SK-N-MC (cell line): ENCODE measurements around the gene ZFR.
A peak's percentile ranks its signal among the peaks of the same experiment; 100 is the strongest.
"Not testable (repeated sequence)": the region's sequence is repeated elsewhere in the genome, so short reads cannot be mapped to it uniquely, and the experiment has no call there.

Experiments
- DNase-seq: peaks from one replicate; pipeline ENCODE4 v3.0.0-alpha.2; 2011; ENCODE audit warnings: low read depth, low spot score
- H3K27ac ChIP-seq: fragments of 200-600 bp; sonication (generic); 2 replicates; pipeline ENCODE4 v1.5.1; 2016; ENCODE audit warnings: mixed run types
- H3K36me3 ChIP-seq: fragments of 200-600 bp; sonication (generic); 2 replicates; pipeline ENCODE4 v1.6.1; 2017; ENCODE audit warnings: antibody characterized with exemption, low read length, mixed read lengths; ENCODE audit not compliant: insufficient read depth
- H3K4me3 ChIP-seq: fragments of 200-600 bp; sonication (generic); 2 replicates; pipeline ENCODE4 v1.5.1; 2016
- H3K9ac ChIP-seq: fragments of 200-600 bp; sonication (generic); 2 replicates; pipeline ENCODE4 v1.8.0; 2017; ENCODE audit warnings: mixed run types, mixed read lengths; ENCODE audit not compliant: insufficient read length
- H3K9me3 ChIP-seq: fragments of 200-600 bp; sonication (generic); 2 replicates; pipeline ENCODE4 v1.6.1; 2017; ENCODE audit warnings: low read depth, mild to moderate bottlenecking, antibody characterized with exemption, low read length, moderate library complexity, mixed read lengths
- EZH2 ChIP-seq: fragments of 200-600 bp; sonication (generic); IDR thresholded peaks from one replicate; pipeline ENCODE4 v1.6.1; 2017; ENCODE audit warnings: antibody characterized with exemption
- FOXP2 ChIP-seq: optimal IDR thresholded peaks from 2 replicates; pipeline ENCODE3; 2011; ENCODE audit warnings: mild to moderate bottlenecking, moderate library complexity; ENCODE audit not compliant: insufficient read depth; ENCODE audit errors: extremely low read length, control extremely low read depth
- POLR2AphosphoS5 ChIP-seq: IDR thresholded peaks from 2 replicates; pipeline ENCODE4 v1.6.1; 2012; ENCODE audit warnings: mild to moderate bottlenecking, low read depth, low read length, borderline replicate concordance

ZFR gene

GRCh38 chr5:32445287-32445758 lies 783 bp upstream of the ZFR start:
- H3K4me3 ChIP-seq, result peak overlapping the region; percentile 93
- no peaks in the 10 kb centered on the region for H3K9me3 ChIP-seq
- DNase-seq, result no peak
- no peak for TF ChIP-seq EZH2
- no peak for TF ChIP-seq FOXP2
- no peak for TF ChIP-seq POLR2AphosphoS5
- peak overlapping the region; percentile 83 for H3K9ac ChIP-seq
- no peak overlapping the region for H3K27ac ChIP-seq
- peaks cover 30% of the 10 kb centered on the region for H3K36me3 ChIP-seq

- TF ChIP-seq EZH2 (no peak), FOXP2 (no peak)
- Histone ChIP-seq H3K9me3 (peaks cover 3% of the 10 kb centered on the region; the same call in 1 of the 2 replicates), H3K36me3 (peaks cover 46% of the 10 kb centered on the region), H3K27ac (peak overlapping the region; percentile 67; the same call in 1 of the 2 replicates), H3K9ac (peak overlapping the region; percentile 83), H3K4me3 (peak overlapping the region; percentile 93)
- no peak for DNase-seq
Observed at GRCh38 chr5:32443541-32444430, 754 bp downstream of the ZFR start.

GRCh38 chr5:32443145-32443540 lies 1.4 kb downstream of the ZFR start:
- H3K9me3 ChIP-seq, result peaks cover 5% of the 10 kb centered on the region; the same call in 1 of the 2 replicates
- no peak for DNase-seq
- peaks cover 51% of the 10 kb centered on the region for H3K36me3 ChIP-seq
- peak overlapping the region; percentile 93 for H3K4me3 ChIP-seq
- peak overlapping the region; percentile 58; the same call in 1 of the 2 replicates for H3K27ac ChIP-seq
- peak overlapping the region; percentile 83 for H3K9ac ChIP-seq
- no peak for TF ChIP-seq POLR2AphosphoS5

- H3K9me3 ChIP-seq, result peaks cover 5% of the 10 kb centered on the region; the same call in 1 of the 2 replicates
- no peak for DNase-seq
- TF ChIP-seq EZH2 (no peak), FOXP2 (no peak), POLR2AphosphoS5 (no peak)
- H3K9ac ChIP-seq, result no peak overlapping the region
- no peak overlapping the region for H3K4me3 ChIP-seq
- peaks cover 82% of the 10 kb centered on the region for H3K36me3 ChIP-seq
- no peak overlapping the region for H3K27ac ChIP-seq
Observed at GRCh38 chr5:32439086-32439642, 5.4 kb downstream of the ZFR start.

GRCh38 chr5:32436553-32437242 lies 7.8 kb downstream of the ZFR start:
- TF ChIP-seq FOXP2 (no peak), POLR2AphosphoS5 (no peak), EZH2 (no peak)
- no peak for DNase-seq
- Histone ChIP-seq H3K36me3 (peaks cover 84% of the 10 kb centered on the region), H3K9me3 (peaks cover 5% of the 10 kb centered on the region; the same call in 1 of the 2 replicates), H3K4me3 (no peak overlapping the region), H3K9ac (no peak overlapping the region), H3K27ac (no peak overlapping the region)

- peaks cover 5% of the 10 kb centered on the region; the same call in 1 of the 2 replicates for H3K9me3 ChIP-seq
- 0 out of 2 replicates have a peak overlapping the region, but pooled peaks have one; percentile 7 for H3K27ac ChIP-seq
Observed at GRCh38 chr5:32435383-32435782, 9.2 kb downstream of the ZFR start.

GRCh38 chr5:32434221-32434620 lies 10.3 kb downstream of the ZFR start:
- Histone ChIP-seq H3K9ac (no peak overlapping the region), H3K9me3 (peaks cover 5% of the 10 kb centered on the region), H3K4me3 (no peak overlapping the region), H3K27ac (no peak overlapping the region), H3K36me3 (peaks cover 70% of the 10 kb centered on the region)
- no peak for DNase-seq
- TF ChIP-seq POLR2AphosphoS5 (no peak), EZH2 (no peak), FOXP2 (no peak)

More at GRCh38 chr5:32435383-32435782, 9.2 kb downstream of the ZFR start:
- TF ChIP-seq POLR2AphosphoS5 (no peak), FOXP2 (no peak), EZH2 (no peak)
- H3K4me3 ChIP-seq, result no peak overlapping the region
- no peak overlapping the region for H3K9ac ChIP-seq
- peaks cover 75% of the 10 kb centered on the region for H3K36me3 ChIP-seq
- DNase-seq, result no peak

GRCh38 chr5:32432633-32433032 lies 11.9 kb downstream of the ZFR start:
- no peaks in the 10 kb centered on the region; the same call in 1 of the 2 replicates for H3K9me3 ChIP-seq
- H3K27ac ChIP-seq, result no peak overlapping the region
- no peak overlapping the region for H3K4me3 ChIP-seq
- DNase-seq, result no peak
- H3K9ac ChIP-seq, result no peak overlapping the region
- no peak for TF ChIP-seq EZH2
- no peak for TF ChIP-seq POLR2AphosphoS5
- TF ChIP-seq FOXP2, result no peak
- H3K36me3 ChIP-seq, result peaks cover 72% of the 10 kb centered on the region

GRCh38 chr5:32430825-32431224 lies 13.7 kb downstream of the ZFR start:
- Histone ChIP-seq H3K36me3 (peaks cover 75% of the 10 kb centered on the region), H3K27ac (peak overlapping the region; percentile 37; the same call in 1 of the 2 replicates)
- DNase-seq, H3K9me3 ChIP-seq, H3K4me3 ChIP-seq, H3K9ac ChIP-seq: not testable (repeated sequence)
